ENCODE measurements around the gene TRPM8. TPM values are rescaled to one million over a fixed set of nuclear protein-coding genes. Genes with fewer than 3 reads are reported as not detected.

The TRPM8 gene
- polyA plus RNA-seq, 2 of the 4 experiments (the other 2 are of a cell fraction): 0.25 to 0.97 TPM

GRCh38 chr2:233977296-233977837 is 60.2 kb downstream of the TRPM8 start:
- WGBS (ENCODE audit: missing lambda C conversion rate): 42% methylated on average over 8 of the region's 8 CpGs
- Histone ChIP-seq H3K4me3 (no peak overlapping the region), H3K9me3 (no peaks in the 10 kb centered on the region), H3K4me2 (peak overlapping the region; percentile 68), H3K4me1 (peaks cover 89% of the 10 kb centered on the region), H3K27ac (peak overlapping the region; percentile 84 to 98)
- DNase-seq (ENCODE audit: low read depth in 1 of 2, low spot score in 1 of 2): peak in 1 of 2 experiments; percentile 49
- CTCF ChIA-PET: interaction anchor here (0.6 to 5.6 kb wide), 20 partner anchors 11 to 1130 kb away, joined by 3 to 60 read pairs (median 4); partner anchors contain the start of gene ARL4C
- no peak for TF ChIP-seq TP53 (CRISPR knock-in tag; IDR thresholded peaks at IDR 0.05)
- TF ChIP-seq JUN (IDR thresholded peaks at IDR 0.05): no peak
- no peak for TF ChIP-seq CHD2 (IDR thresholded peaks at IDR 0.05; ENCODE audit: low read length, partially characterized antibody)
- no peak for TF ChIP-seq ESRRA (IDR thresholded peaks at IDR 0.05; ENCODE audit: borderline replicate concordance, low read length)
- TF ChIP-seq, protein P1, sequence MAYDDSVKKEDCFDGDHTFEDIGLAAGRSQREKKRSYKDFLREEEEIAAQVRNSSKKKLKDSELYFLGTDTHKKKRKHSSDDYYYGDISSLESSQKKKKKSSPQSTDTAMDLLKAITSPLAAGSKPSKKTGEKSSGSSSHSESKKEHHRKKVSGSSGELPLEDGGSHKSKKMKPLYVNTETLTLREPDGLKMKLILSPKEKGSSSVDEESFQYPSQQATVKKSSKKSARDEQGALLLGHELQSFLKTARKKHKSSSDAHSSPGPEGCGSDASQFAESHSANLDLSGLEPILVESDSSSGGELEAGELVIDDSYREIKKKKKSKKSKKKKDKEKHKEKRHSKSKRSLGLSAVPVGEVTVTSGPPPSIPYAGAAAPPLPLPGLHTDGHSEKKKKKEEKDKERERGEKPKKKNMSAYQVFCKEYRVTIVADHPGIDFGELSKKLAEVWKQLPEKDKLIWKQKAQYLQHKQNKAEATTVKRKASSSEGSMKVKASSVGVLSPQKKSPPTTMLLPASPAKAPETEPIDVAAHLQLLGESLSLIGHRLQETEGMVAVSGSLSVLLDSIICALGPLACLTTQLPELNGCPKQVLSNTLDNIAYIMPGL (CRISPR knock-in tag; IDR thresholded peaks at IDR 0.05; ENCODE audit: borderline replicate concordance): no peak
- TF ChIP-seq POLR2AphosphoS2 (conservative IDR thresholded peaks at IDR 0.05; ENCODE audit: low read length): no peak
- TF ChIP-seq EP300 (IDR thresholded peaks at IDR 0.05): peak in 1 of 2 experiments; percentile 12; a peak in 1 of 5 replicates
- TF ChIP-seq ZFP36 (IDR thresholded peaks at IDR 0.05; ENCODE audit: borderline replicate concordance, partially characterized antibody): peak; percentile 78
- no peak for TF ChIP-seq CBX8 (IDR thresholded peaks at IDR 0.05)
- no peak for TF ChIP-seq CBX2 (IDR thresholded peaks at IDR 0.05; ENCODE audit: borderline replicate concordance, low read depth)
- TF ChIP-seq KDM5A (IDR thresholded peaks at IDR 0.05): no peak
- TF ChIP-seq BHLHE40 (IDR thresholded peaks at IDR 0.05; ENCODE audit: low read depth, low read length): no peak
- TF ChIP-seq REST (IDR thresholded peaks at IDR 0.05): peak; percentile 57
- TF ChIP-seq RCOR1 (IDR thresholded peaks at IDR 0.05; ENCODE audit: low read depth, low read length): no peak
- TF ChIP-seq NPAS2 (CRISPR knock-in tag; IDR thresholded peaks at IDR 0.05; ENCODE audit: borderline replicate concordance): no peak
- TF ChIP-seq, protein P2, sequence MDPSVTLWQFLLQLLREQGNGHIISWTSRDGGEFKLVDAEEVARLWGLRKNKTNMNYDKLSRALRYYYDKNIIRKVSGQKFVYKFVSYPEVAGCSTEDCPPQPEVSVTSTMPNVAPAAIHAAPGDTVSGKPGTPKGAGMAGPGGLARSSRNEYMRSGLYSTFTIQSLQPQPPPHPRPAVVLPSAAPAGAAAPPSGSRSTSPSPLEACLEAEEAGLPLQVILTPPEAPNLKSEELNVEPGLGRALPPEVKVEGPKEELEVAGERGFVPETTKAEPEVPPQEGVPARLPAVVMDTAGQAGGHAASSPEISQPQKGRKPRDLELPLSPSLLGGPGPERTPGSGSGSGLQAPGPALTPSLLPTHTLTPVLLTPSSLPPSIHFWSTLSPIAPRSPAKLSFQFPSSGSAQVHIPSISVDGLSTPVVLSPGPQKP (IDR thresholded peaks at IDR 0.05; ENCODE audit: low read depth, low read length): no peak
- TF ChIP-seq NFE2L2 (conservative IDR thresholded peaks at IDR 0.05; ENCODE audit: low read length): no peak
- TF ChIP-seq, protein P3, sequence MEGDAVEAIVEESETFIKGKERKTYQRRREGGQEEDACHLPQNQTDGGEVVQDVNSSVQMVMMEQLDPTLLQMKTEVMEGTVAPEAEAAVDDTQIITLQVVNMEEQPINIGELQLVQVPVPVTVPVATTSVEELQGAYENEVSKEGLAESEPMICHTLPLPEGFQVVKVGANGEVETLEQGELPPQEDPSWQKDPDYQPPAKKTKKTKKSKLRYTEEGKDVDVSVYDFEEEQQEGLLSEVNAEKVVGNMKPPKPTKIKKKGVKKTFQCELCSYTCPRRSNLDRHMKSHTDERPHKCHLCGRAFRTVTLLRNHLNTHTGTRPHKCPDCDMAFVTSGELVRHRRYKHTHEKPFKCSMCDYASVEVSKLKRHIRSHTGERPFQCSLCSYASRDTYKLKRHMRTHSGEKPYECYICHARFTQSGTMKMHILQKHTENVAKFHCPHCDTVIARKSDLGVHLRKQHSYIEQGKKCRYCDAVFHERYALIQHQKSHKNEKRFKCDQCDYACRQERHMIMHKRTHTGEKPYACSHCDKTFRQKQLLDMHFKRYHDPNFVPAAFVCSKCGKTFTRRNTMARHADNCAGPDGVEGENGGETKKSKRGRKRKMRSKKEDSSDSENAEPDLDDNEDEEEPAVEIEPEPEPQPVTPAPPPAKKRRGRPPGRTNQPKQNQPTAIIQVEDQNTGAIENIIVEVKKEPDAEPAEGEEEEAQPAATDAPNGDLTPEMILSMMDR (IDR thresholded peaks at IDR 0.05): no peak
- TF ChIP-seq, protein P4, sequence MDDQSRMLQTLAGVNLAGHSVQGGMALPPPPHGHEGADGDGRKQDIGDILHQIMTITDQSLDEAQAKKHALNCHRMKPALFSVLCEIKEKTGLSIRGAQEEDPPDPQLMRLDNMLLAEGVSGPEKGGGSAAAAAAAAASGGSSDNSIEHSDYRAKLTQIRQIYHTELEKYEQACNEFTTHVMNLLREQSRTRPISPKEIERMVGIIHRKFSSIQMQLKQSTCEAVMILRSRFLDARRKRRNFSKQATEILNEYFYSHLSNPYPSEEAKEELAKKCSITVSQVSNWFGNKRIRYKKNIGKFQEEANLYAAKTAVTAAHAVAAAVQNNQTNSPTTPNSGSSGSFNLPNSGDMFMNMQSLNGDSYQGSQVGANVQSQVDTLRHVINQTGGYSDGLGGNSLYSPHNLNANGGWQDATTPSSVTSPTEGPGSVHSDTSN (IDR thresholded peaks at IDR 0.05): no peak
- no peak for TF ChIP-seq RFX5 (IDR thresholded peaks at IDR 0.05)
- TF ChIP-seq MAZ (IDR thresholded peaks at IDR 0.05; ENCODE audit: borderline replicate concordance, low read depth, low read length): no peak
- no peak for TF ChIP-seq FOSL2 (IDR thresholded peaks at IDR 0.05)
- TF ChIP-seq FOSL2 (CRISPR knock-in tag; IDR thresholded peaks at IDR 0.05): no peak
- TF ChIP-seq HEYL (CRISPR knock-in tag; IDR thresholded peaks at IDR 0.05): no peak
- no peak for TF ChIP-seq KDM1A (IDR thresholded peaks at IDR 0.05; ENCODE audit: low read depth)
- TF ChIP-seq SMC3 (IDR thresholded peaks at IDR 0.05): no peak
- 0 out of 4 replicates have a peak, but pooled peaks of 1 of the 2 experiments have one; percentile 1 for TF ChIP-seq CEBPB (IDR thresholded peaks at IDR 0.05)
- POLR2A ChIA-PET: interaction anchor here (1.2 kb wide), 1 partner anchor 520 kb away, joined by 5 read pairs; the partner anchor contains the start of gene ARL4C
- no peak for FAIRE-seq
- peak; percentile 4 to 9; a peak in 3 of 6 replicates for ATAC-seq
